ENCODE data around the gene MSMP. TPM values are rescaled to one million over a fixed set of nuclear protein-coding genes. Genes with fewer than 3 reads are reported as not detected.

MSMP gene
- total and polyA plus RNA-seq, 10 of the 15 experiments (the other 5 are each of a cell fraction or from before 2014, with no cell fraction given), result 0.33 to 2.4 (median 0.86) TPM; not detected in 4

DNA sequence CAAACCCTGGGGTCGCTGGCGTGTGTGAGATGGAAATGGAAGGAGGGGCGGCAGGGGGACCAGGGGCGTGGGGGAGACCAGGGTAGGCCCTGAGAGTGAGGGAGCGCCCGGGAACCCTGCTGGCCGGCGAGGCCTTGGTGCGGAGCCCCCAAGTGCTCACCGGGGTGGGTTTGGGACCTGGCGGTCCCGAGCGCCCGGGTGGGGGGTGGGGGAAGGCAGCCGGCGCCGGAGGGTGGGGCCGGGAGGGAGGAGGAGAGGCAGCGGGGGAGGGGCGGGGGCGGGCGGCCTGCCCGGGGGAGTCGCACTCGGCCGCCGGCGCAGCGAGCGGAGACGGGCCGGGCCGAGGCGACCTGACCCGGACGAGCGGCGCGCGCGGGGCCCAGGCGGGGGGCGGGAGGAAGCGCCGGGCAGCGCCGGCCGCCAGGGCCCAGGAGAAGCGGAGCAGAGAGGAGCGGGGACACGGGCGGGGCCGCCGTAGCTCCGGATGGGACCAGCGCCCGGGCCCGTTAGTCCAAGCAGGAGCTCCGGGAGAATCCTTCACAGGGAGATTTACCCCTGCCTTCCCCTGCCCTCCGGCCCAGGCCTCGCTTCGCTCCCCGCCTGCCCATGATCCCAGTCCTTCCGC, 37.3 kb upstream of the MSMP start, which contains the start of gene NPR2 (continued):
- TF ChIP-seq, protein P1, sequence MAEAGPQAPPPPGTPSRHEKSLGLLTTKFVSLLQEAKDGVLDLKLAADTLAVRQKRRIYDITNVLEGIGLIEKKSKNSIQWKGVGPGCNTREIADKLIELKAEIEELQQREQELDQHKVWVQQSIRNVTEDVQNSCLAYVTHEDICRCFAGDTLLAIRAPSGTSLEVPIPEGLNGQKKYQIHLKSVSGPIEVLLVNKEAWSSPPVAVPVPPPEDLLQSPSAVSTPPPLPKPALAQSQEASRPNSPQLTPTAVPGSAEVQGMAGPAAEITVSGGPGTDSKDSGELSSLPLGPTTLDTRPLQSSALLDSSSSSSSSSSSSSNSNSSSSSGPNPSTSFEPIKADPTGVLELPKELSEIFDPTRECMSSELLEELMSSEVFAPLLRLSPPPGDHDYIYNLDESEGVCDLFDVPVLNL (IDR thresholded peaks at IDR 0.05; ENCODE audit: low read depth, low read length), result no peak
- no peak for TF ChIP-seq STAT1 (conservative IDR thresholded peaks at IDR 0.05)

DNA sequence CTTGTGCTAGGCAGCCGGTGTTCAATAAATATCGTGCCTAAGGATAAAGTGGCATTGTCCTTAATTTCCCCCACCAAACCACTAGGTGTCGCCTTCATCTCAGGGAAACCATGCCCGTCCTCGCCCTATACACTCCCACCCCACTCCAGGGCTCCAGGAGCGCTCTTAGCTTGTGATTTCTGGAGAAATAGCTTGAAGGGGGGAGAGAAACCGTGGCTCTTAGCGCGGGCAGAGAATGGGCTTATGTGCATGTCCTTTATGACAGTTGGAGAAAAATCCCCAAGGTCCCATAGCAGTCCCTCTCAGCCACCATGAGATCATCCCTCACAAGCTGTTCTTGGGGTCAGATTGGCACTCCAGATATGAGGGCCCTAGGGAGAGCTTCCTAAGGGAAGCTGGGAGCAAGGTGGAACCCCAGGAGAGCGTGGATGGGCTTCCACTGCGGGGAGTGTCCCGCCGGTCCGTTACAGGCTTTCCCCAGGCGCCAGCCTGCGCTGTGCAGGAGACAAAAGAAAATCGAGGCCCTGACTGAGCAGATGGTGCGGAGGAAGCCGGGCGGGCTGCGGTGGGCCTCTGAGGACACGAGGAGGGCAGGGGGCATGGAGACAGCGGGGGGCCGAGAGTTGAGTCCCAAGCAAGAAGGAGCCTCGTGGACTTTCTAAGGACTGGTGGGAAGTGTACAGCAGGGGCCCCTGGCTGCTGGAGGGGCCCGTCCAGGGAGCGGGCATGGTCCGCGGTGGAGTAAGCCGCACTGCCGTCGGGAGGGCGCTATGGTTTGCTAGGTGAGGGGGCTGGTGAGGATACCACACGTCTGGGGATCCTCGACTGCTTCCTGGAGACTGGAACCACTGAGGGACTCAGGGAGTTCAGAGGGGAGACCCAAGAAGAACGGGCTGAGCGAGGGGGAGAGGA, 36.6 kb upstream of the MSMP start:
- no peaks in the 10 kb centered on the region for H3K27me3 ChIP-seq (replicated peaks in 1 of 2; ENCODE audit: control insufficient read depth in 2 of 2, insufficient read depth in 2 of 2, low read length in 1 of 2)
- SMC1A ChIA-PET (ENCODE audit: uncharacterized antibody, unreplicated experiment), result interaction anchor here (0.6 to 3.1 kb wide), 15 partner anchors 12 to 144 kb away, joined by 3 to 26 read pairs (median 3); partner anchors contain the start of gene SPAG8
- CTCF ChIA-PET, result interaction anchor here (0.6 to 5.1 kb wide), 46 partner anchors 8 to 850 kb away, joined by 3 to 101 read pairs (median 5); partner anchors contain the start of genes CCDC107, HINT2, RMRP and SPAG8
- no TSS peak for BruUV-seq (replicated peaks)
- peak; percentile 97 for FAIRE-seq
- RAD21 ChIA-PET (ENCODE audit: unreplicated experiment), result interaction anchor here (0.8 to 2.2 kb wide), 17 partner anchors 21 to 187 kb away, joined by 3 to 26 read pairs (median 5); partner anchors contain the start of genes CCDC107, RMRP and SPAG8
- H3K9ac ChIP-seq (ENCODE audit: control insufficient read depth, insufficient read depth, low read length), result no peak overlapping the region
- H3K27ac ChIP-seq (ENCODE audit: control insufficient read depth, insufficient read depth), result no peak overlapping the region
- H3K4me1 ChIP-seq (ENCODE audit: control insufficient read depth, insufficient read depth, low read length), result no peaks in the 10 kb centered on the region
- intact Hi-C loops (cut with micrococcal nuclease; ENCODE audit: unreplicated experiment), result loop anchor here (1.0 to 2.0 kb wide), 3 partner anchors 24 to 92 kb away; partner anchors contain the start of gene HINT2
- POLR2A ChIA-PET, result interaction anchor here (1.3 kb wide), 1 partner anchor 36 kb away, joined by 3 read pairs; no protein-coding TSS in a partner anchor
- no peak overlapping the region for H2AFZ ChIP-seq (ENCODE audit: control insufficient read depth, low read depth, low read length)
- H4K20me1 ChIP-seq (ENCODE audit: control insufficient read depth, insufficient read depth), result no peaks in the 10 kb centered on the region; the same call in 1 of the 2 replicates
- no peak for DNase-seq (ENCODE audit: low read depth, low spot score)
- H3K36me3 ChIP-seq (ENCODE audit: control insufficient read depth in 2 of 2, insufficient read depth in 2 of 2, low read length in 1 of 2), result peaks cover 0 to 4% of the 10 kb centered on the region in 2 experiments; a peak in 3 of 4 replicates
- in situ Hi-C loops (cut with MboI), result no loop called here
- H3K4me2 ChIP-seq (ENCODE audit: control insufficient read depth, insufficient read depth), result no peak overlapping the region
- 64% methylated on average over 35 of the region's 37 CpGs for WGBS (ENCODE audit: insufficient coverage, insufficient replicate concordance, low lambda C conversion rate, missing lambda C conversion rate)
- H3K4me3 ChIP-seq, result no peak overlapping the region
- no peaks in the 10 kb centered on the region for H3K9me3 ChIP-seq (replicated peaks; ENCODE audit: control insufficient read depth, insufficient read depth, low read length)
- peak; percentile 98 for ATAC-seq
- H3K79me2 ChIP-seq (ENCODE audit: control insufficient read depth, insufficient read depth, low read length), result no peaks in the 10 kb centered on the region
- TF ChIP-seq STAT1 (conservative IDR thresholded peaks at IDR 0.05) (no peak), TCF3 (IDR thresholded peaks at IDR 0.05; ENCODE audit: borderline replicate concordance, insufficient read depth, low read depth, low read length) (no peak), POLR2A (IDR thresholded peaks at IDR 0.05; ENCODE audit: low read depth, low read length) (no peak), ESRRA (IDR thresholded peaks at IDR 0.05; ENCODE audit: low read length) (no peak)
- TF ChIP-seq, protein P2, sequence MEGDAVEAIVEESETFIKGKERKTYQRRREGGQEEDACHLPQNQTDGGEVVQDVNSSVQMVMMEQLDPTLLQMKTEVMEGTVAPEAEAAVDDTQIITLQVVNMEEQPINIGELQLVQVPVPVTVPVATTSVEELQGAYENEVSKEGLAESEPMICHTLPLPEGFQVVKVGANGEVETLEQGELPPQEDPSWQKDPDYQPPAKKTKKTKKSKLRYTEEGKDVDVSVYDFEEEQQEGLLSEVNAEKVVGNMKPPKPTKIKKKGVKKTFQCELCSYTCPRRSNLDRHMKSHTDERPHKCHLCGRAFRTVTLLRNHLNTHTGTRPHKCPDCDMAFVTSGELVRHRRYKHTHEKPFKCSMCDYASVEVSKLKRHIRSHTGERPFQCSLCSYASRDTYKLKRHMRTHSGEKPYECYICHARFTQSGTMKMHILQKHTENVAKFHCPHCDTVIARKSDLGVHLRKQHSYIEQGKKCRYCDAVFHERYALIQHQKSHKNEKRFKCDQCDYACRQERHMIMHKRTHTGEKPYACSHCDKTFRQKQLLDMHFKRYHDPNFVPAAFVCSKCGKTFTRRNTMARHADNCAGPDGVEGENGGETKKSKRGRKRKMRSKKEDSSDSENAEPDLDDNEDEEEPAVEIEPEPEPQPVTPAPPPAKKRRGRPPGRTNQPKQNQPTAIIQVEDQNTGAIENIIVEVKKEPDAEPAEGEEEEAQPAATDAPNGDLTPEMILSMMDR (IDR thresholded peaks at IDR 0.05 in 2 of 3, conservative IDR thresholded peaks at IDR 0.05 in 1 of 3; ENCODE audit: control insufficient read depth in 2 of 3, extremely low read depth in 1 of 3, insufficient read depth in 1 of 3, low read depth in 3 of 3, low read length in 3 of 3), result peak; percentile 84 to 94 (median 91)
- TF ChIP-seq, protein P3, sequence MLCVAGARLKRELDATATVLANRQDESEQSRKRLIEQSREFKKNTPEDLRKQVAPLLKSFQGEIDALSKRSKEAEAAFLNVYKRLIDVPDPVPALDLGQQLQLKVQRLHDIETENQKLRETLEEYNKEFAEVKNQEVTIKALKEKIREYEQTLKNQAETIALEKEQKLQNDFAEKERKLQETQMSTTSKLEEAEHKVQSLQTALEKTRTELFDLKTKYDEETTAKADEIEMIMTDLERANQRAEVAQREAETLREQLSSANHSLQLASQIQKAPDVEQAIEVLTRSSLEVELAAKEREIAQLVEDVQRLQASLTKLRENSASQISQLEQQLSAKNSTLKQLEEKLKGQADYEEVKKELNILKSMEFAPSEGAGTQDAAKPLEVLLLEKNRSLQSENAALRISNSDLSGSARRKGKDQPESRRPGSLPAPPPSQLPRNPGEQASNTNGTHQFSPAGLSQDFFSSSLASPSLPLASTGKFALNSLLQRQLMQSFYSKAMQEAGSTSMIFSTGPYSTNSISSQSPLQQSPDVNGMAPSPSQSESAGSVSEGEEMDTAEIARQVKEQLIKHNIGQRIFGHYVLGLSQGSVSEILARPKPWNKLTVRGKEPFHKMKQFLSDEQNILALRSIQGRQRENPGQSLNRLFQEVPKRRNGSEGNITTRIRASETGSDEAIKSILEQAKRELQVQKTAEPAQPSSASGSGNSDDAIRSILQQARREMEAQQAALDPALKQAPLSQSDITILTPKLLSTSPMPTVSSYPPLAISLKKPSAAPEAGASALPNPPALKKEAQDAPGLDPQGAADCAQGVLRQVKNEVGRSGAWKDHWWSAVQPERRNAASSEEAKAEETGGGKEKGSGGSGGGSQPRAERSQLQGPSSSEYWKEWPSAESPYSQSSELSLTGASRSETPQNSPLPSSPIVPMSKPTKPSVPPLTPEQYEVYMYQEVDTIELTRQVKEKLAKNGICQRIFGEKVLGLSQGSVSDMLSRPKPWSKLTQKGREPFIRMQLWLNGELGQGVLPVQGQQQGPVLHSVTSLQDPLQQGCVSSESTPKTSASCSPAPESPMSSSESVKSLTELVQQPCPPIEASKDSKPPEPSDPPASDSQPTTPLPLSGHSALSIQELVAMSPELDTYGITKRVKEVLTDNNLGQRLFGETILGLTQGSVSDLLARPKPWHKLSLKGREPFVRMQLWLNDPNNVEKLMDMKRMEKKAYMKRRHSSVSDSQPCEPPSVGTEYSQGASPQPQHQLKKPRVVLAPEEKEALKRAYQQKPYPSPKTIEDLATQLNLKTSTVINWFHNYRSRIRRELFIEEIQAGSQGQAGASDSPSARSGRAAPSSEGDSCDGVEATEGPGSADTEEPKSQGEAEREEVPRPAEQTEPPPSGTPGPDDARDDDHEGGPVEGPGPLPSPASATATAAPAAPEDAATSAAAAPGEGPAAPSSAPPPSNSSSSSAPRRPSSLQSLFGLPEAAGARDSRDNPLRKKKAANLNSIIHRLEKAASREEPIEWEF (IDR thresholded peaks at IDR 0.05; ENCODE audit: insufficient replicate concordance, low read depth, low read length), result no peak
- TF ChIP-seq, protein P4, sequence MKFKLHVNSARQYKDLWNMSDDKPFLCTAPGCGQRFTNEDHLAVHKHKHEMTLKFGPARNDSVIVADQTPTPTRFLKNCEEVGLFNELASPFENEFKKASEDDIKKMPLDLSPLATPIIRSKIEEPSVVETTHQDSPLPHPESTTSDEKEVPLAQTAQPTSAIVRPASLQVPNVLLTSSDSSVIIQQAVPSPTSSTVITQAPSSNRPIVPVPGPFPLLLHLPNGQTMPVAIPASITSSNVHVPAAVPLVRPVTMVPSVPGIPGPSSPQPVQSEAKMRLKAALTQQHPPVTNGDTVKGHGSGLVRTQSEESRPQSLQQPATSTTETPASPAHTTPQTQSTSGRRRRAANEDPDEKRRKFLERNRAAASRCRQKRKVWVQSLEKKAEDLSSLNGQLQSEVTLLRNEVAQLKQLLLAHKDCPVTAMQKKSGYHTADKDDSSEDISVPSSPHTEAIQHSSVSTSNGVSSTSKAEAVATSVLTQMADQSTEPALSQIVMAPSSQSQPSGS (IDR thresholded peaks at IDR 0.05; ENCODE audit: low read length), result no peak

Data from GM12878 (cell line).